ENCODE measurements around the gene HMMR. TPM values are rescaled to one million over a fixed set of nuclear protein-coding genes. Genes with fewer than 3 reads are reported as not detected.

HMMR gene
- total and polyA plus RNA-seq, 9 of the 15 experiments (the other 6 are each of a cell fraction or from before 2014, with no cell fraction given): 74.9 to 133 (median 90.8) TPM

DNA sequence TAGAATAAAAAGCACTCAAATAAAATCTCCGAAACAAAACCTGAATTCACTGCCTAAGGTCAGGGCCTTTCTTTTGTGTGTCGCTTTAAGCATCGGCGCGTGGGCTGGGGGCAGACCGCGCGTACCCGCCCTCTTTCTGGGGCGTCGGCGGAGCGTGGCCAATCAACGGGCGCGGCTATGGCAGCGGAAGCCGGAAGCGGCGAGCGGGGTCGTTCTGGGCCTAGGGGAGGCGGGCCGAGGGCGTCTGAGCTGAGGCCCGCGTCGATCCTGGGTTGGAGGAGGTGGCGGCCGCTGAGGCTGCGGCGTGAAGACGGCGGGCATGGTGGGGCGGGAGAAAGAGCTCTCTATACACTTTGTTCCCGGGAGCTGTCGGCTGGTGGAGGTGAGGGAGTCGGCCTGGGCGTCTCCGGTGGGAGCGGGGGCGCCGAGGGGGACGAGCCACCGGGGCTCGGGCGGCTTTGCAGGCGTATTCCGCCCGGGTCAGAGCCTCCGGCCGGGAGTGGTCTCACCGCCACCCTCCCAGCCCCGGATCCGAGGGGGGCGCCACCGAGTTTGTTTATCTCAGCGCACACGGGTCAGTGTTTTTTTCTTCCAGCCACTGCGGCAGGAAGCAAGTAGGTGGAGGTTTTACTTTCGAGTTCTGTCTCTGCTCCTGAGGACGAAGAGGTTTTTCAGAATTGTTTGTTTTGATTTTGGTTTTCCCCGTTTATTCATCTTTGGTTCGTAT is 45.1 kb downstream of the HMMR start, which contains the start of gene MAT2B (continued):
- TF ChIP-seq ZC3H8 (IDR thresholded peaks at IDR 0.05) (no peak), ZNF253 (CRISPR knock-in tag; conservative IDR thresholded peaks at IDR 0.05) (no peak), STAT5A (IDR thresholded peaks at IDR 0.05; ENCODE audit: borderline replicate concordance, low read length) (no peak), CREB3 (tag; conservative IDR thresholded peaks at IDR 0.05; ENCODE audit: low read depth) (no peak), ZBTB2 (IDR thresholded peaks at IDR 0.05) (no peak), PHTF2 (CRISPR knock-in tag; IDR thresholded peaks at IDR 0.05) (no peak), CEBPG (CRISPR knock-in tag; IDR thresholded peaks at IDR 0.05) (no peak), CEBPG (tag; conservative IDR thresholded peaks at IDR 0.05 in 1 of 2, IDR thresholded peaks at IDR 0.05 in 1 of 2) (no peak), SIRT6 (IDR thresholded peaks at IDR 0.05; ENCODE audit: low read depth, low read length) (no peak), HSF4 (CRISPR knock-in tag; IDR thresholded peaks at IDR 0.05; ENCODE audit: borderline replicate concordance) (no peak), TAF7 (tag; IDR thresholded peaks at IDR 0.05) (peak; percentile 56), PHF20 (IDR thresholded peaks at IDR 0.05; ENCODE audit: partially characterized antibody) (peak; percentile 89), HMG20B (CRISPR knock-in tag; IDR thresholded peaks at IDR 0.05) (no peak)
- TF ChIP-seq, protein P1, sequence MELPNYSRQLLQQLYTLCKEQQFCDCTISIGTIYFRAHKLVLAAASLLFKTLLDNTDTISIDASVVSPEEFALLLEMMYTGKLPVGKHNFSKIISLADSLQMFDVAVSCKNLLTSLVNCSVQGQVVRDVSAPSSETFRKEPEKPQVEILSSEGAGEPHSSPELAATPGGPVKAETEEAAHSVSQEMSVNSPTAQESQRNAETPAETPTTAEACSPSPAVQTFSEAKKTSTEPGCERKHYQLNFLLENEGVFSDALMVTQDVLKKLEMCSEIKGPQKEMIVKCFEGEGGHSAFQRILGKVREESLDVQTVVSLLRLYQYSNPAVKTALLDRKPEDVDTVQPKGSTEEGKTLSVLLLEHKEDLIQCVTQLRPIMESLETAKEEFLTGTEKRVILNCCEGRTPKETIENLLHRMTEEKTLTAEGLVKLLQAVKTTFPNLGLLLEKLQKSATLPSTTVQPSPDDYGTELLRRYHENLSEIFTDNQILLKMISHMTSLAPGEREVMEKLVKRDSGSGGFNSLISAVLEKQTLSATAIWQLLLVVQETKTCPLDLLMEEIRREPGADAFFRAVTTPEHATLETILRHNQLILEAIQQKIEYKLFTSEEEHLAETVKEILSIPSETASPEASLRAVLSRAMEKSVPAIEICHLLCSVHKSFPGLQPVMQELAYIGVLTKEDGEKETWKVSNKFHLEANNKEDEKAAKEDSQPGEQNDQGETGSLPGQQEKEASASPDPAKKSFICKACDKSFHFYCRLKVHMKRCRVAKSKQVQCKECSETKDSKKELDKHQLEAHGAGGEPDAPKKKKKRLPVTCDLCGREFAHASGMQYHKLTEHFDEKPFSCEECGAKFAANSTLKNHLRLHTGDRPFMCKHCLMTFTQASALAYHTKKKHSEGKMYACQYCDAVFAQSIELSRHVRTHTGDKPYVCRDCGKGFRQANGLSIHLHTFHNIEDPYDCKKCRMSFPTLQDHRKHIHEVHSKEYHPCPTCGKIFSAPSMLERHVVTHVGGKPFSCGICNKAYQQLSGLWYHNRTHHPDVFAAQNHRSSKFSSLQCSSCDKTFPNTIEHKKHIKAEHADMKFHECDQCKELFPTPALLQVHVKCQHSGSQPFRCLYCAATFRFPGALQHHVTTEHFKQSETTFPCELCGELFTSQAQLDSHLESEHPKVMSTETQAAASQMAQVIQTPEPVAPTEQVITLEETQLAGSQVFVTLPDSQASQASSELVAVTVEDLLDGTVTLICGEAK (IDR thresholded peaks at IDR 0.05): peak; percentile 85
- TF ChIP-seq, protein P1 (CRISPR knock-in tag; IDR thresholded peaks at IDR 0.05): no peak
- TF ChIP-seq, protein P2, sequence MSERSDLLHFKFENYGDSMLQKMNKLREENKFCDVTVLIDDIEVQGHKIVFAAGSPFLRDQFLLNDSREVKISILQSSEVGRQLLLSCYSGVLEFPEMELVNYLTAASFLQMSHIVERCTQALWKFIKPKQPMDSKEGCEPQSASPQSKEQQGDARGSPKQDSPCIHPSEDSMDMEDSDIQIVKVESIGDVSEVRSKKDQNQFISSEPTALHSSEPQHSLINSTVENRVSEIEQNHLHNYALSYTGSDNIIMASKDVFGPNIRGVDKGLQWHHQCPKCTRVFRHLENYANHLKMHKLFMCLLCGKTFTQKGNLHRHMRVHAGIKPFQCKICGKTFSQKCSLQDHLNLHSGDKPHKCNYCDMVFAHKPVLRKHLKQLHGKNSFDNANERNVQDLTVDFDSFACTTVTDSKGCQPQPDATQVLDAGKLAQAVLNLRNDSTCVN (CRISPR knock-in tag; IDR thresholded peaks at IDR 0.05): no peak

Data from K562 (cell line).